Heart left ventricle (tissue), 13 donors: ENCODE results near the gene OR6C2.
"Not testable (repeated sequence)": the region's sequence is repeated elsewhere in the genome, so short reads cannot be mapped to it uniquely, and the experiment has no call there.

Experiments
- CTCF ChIP-seq, 12 donors: fragments of 200-600 bp; sonication (generic) in 4 of 12; IDR thresholded peaks; one replicate each; pipeline versions ENCODE4 v1.5.0 to v1.8.0; 2018 to 2022; ENCODE audit warnings: antibody characterized with exemption in 12 of 12, mild to moderate bottlenecking in 5 of 12
- POLR2A ChIP-seq, 2 donors: fragments of 450-650 bp; IDR thresholded peaks; one replicate each; pipeline ENCODE4 v1.6.1; 2017; ENCODE audit warnings: antibody characterized with exemption in 2 of 2, mild to moderate bottlenecking in 2 of 2, moderate library complexity in 2 of 2
- donor health status: ischemic (EF 13 %, LVEDD 7.1; RV severe dilation, severe dysfunction).
- donor health status: DM: no; HTN: yes; CAD: no.
- donor health status: DM: no; HTN: no; CAD: no.
- donor health status: ischemic (EF 25% LVEDD 6.9; RV normal size, moderate dysfunction).
- donor health status: ischemic (EF 25% LVEDD 5.7; RV mildly dilated, moderate dysfunction).
- donor health status: ischemic (EF 35%, LVEDD 5.7; RV mildly dilated, moderate dysfunction).
- donor health status: nonischemic (EF 11% LVEDD 7.7; RV severe dilation, severe dysfunction).
- donor health status: DM: yes; HTN: yes; CAD: no.
- donor health status: PGD.
- donor health status: ischemic (EF 29% LVEDD 5.4; RV normal size, mild dysfunction).
- donor health status: nonischemic (EF 23%, LVEDD 6.1; RV moderate dilation, normal function).

- not testable (repeated sequence) for TF ChIP-seq CTCF, POLR2A (IDR thresholded peaks at IDR 0.05)
Observed at GRCh38 chr12:55413498-55414388, 30.1 kb upstream of the OR6C2 start.
